ENCODE measurements around the gene SLC30A7. TPM values are rescaled to one million over a fixed set of nuclear protein-coding genes. Genes with fewer than 3 reads are reported as not detected.
A peak's percentile ranks its signal among the peaks of the same experiment; 100 is the strongest.

Gene SLC30A7
- total and polyA plus RNA-seq, 2 of the 13 experiments (the other 11 are each of a cell fraction or from before 2014, with no cell fraction given): 8.3 to 40.8 TPM

DNA sequence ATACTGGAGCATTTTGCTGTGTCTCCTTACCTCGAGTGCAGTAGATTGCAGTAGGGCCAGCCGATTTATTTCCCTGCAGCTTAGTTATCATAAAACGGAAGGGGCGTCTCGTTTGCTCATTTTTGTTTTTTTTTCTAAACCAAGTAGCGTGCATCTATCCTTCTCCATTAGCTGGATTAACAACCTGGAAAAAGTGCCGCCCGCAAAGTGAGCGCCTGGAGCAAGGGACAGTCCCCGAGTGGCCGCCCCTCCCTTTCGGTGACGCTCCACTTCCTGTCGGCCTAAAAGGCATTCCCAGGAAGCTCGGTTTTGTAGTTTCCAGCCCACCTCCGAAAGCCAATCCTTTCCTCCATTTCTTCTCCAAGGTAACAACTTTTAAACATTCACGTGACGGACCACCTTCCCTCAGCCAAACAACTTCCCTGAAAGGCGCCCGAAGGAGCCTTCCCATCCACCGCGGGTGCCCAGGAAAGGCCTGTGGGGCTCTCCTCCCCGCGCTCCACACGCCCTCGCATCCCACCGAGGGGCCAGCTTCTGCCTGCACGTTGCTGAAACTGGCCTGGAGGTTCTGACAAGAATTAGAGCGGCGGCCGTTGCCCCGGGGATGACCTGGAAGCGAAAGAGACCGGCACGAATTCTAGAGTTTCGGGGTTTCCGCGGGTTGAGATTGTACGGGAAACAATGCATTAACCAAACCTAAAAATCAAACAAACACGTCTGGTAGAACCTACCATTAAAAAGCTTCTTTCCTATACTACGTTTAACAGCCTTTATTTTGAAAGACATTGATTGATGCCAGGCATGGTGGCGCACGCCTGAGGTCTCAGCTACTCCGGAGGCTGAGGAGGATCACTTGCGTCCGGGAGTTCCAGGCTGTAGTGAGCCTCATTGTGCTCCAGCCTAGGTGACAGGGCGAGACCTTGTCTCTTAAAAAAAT lies 1.0 kb upstream of the SLC30A7 start, which contains the start of gene EXTL2 (continued):
- TF ChIP-seq, protein P1, sequence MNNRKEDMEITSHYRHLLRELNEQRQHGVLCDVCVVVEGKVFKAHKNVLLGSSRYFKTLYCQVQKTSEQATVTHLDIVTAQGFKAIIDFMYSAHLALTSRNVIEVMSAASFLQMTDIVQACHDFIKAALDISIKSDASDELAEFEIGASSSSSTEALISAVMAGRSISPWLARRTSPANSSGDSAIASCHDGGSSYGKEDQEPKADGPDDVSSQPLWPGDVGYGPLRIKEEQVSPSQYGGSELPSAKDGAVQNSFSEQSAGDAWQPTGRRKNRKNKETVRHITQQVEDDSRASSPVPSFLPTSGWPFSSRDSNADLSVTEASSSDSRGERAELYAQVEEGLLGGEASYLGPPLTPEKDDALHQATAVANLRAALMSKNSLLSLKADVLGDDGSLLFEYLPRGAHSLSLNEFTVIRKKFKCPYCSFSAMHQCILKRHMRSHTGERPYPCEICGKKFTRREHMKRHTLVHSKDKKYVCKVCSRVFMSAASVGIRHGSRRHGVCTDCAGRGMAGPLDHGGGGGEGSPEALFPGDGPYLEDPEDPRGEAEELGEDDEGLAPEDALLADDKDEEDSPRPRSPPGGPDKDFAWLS (CRISPR knock-in tag; IDR thresholded peaks at IDR 0.05; ENCODE audit: borderline replicate concordance): no peak
- TF ChIP-seq PHF21A (CRISPR knock-in tag; IDR thresholded peaks at IDR 0.05) (peak; percentile 33; the same call in 1 of the 2 replicates), ELF1 (CRISPR knock-in tag; IDR thresholded peaks at IDR 0.05) (peak; percentile 78), ZNF552 (CRISPR knock-in tag; IDR thresholded peaks at IDR 0.05; ENCODE audit: borderline replicate concordance) (no peak), ZNF232 (CRISPR knock-in tag; IDR thresholded peaks at IDR 0.05; ENCODE audit: borderline replicate concordance) (no peak), TCF7L2 (IDR thresholded peaks at IDR 0.05; ENCODE audit: low read depth, low read length) (no peak), ZNF670 (CRISPR knock-in tag; IDR thresholded peaks at IDR 0.05; ENCODE audit: borderline replicate concordance) (no peak), FIP1L1 (IDR thresholded peaks at IDR 0.05; ENCODE audit: borderline replicate concordance, insufficient read depth, low read depth, low read length) (no peak), ZNF224 (CRISPR knock-in tag; IDR thresholded peaks at IDR 0.05) (0 out of 2 replicates have a peak, but pooled peaks have one; percentile 10), ZNF747 (CRISPR knock-in tag; IDR thresholded peaks at IDR 0.05; ENCODE audit: borderline replicate concordance) (no peak), RAD21 (CRISPR knock-in tag; IDR thresholded peaks at IDR 0.05) (no peak), ZNF672 (CRISPR knock-in tag; IDR thresholded peaks at IDR 0.05) (no peak), ATRX (CRISPR knock-in tag; IDR thresholded peaks at IDR 0.05; ENCODE audit: borderline replicate concordance) (no peak), SIN3A (IDR thresholded peaks at IDR 0.05; ENCODE audit: borderline replicate concordance, low read depth, low read length) (peak; percentile 52; the same call in 1 of the 2 replicates), GABPB1 (CRISPR knock-in tag; IDR thresholded peaks at IDR 0.05) (peak; percentile 91)
- TF ChIP-seq, protein P2, sequence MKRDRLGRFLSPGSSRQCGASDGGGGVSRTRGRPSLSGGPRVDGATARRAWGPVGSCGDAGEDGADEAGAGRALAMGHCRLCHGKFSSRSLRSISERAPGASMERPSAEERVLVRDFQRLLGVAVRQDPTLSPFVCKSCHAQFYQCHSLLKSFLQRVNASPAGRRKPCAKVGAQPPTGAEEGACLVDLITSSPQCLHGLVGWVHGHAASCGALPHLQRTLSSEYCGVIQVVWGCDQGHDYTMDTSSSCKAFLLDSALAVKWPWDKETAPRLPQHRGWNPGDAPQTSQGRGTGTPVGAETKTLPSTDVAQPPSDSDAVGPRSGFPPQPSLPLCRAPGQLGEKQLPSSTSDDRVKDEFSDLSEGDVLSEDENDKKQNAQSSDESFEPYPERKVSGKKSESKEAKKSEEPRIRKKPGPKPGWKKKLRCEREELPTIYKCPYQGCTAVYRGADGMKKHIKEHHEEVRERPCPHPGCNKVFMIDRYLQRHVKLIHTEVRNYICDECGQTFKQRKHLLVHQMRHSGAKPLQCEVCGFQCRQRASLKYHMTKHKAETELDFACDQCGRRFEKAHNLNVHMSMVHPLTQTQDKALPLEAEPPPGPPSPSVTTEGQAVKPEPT (CRISPR knock-in tag; IDR thresholded peaks at IDR 0.05; ENCODE audit: low read depth): no peak
- TF ChIP-seq, protein P3, sequence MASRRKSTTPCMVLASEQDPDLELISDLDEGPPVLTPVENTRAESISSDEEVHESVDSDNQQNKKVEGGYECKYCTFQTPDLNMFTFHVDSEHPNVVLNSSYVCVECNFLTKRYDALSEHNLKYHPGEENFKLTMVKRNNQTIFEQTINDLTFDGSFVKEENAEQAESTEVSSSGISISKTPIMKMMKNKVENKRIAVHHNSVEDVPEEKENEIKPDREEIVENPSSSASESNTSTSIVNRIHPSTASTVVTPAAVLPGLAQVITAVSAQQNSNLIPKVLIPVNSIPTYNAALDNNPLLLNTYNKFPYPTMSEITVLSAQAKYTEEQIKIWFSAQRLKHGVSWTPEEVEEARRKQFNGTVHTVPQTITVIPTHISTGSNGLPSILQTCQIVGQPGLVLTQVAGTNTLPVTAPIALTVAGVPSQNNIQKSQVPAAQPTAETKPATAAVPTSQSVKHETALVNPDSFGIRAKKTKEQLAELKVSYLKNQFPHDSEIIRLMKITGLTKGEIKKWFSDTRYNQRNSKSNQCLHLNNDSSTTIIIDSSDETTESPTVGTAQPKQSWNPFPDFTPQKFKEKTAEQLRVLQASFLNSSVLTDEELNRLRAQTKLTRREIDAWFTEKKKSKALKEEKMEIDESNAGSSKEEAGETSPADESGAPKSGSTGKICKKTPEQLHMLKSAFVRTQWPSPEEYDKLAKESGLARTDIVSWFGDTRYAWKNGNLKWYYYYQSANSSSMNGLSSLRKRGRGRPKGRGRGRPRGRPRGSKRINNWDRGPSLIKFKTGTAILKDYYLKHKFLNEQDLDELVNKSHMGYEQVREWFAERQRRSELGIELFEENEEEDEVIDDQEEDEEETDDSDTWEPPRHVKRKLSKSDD (CRISPR knock-in tag; IDR thresholded peaks at IDR 0.05; ENCODE audit: low read depth): no peak
- TF ChIP-seq, protein P4, sequence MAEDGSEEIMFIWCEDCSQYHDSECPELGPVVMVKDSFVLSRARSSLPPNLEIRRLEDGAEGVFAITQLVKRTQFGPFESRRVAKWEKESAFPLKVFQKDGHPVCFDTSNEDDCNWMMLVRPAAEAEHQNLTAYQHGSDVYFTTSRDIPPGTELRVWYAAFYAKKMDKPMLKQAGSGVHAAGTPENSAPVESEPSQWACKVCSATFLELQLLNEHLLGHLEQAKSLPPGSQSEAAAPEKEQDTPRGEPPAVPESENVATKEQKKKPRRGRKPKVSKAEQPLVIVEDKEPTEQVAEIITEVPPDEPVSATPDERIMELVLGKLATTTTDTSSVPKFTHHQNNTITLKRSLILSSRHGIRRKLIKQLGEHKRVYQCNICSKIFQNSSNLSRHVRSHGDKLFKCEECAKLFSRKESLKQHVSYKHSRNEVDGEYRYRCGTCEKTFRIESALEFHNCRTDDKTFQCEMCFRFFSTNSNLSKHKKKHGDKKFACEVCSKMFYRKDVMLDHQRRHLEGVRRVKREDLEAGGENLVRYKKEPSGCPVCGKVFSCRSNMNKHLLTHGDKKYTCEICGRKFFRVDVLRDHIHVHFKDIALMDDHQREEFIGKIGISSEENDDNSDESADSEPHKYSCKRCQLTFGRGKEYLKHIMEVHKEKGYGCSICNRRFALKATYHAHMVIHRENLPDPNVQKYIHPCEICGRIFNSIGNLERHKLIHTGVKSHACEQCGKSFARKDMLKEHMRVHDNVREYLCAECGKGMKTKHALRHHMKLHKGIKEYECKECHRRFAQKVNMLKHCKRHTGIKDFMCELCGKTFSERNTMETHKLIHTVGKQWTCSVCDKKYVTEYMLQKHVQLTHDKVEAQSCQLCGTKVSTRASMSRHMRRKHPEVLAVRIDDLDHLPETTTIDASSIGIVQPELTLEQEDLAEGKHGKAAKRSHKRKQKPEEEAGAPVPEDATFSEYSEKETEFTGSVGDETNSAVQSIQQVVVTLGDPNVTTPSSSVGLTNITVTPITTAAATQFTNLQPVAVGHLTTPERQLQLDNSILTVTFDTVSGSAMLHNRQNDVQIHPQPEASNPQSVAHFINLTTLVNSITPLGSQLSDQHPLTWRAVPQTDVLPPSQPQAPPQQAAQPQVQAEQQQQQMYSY (CRISPR knock-in tag; IDR thresholded peaks at IDR 0.05): no peak
